ENCODE results near the gene MFSD12.

MFSD12 gene

GRCh38 chr19:3605770-3606169 is 48.4 kb upstream of the MFSD12 start:
- Histone ChIP-seq H3K4me1 (ENCODE audit: low read length) (peaks cover 11% of the 10 kb centered on the region; the same call in 1 of the 2 replicates), H3K27me3 (replicated peaks; ENCODE audit: insufficient read depth, low read length) (peaks cover 25% of the 10 kb centered on the region), H3K4me3 (ENCODE audit: low read length) (peak overlapping the region; percentile 36), H3F3A (ENCODE audit: insufficient read depth, low read length) (peaks cover 6% of the 10 kb centered on the region; the same call in 1 of the 2 replicates), H3K9ac (ENCODE audit: low read length) (peak overlapping the region; percentile 15; the same call in 1 of the 2 replicates), H3K27ac (ENCODE audit: low read length) (no peak overlapping the region), H3K4me2 (ENCODE audit: low read depth, low read length) (peak overlapping the region; percentile 74), H3K9me2 (replicated peaks; ENCODE audit: insufficient read depth, low read length) (no peaks in the 10 kb centered on the region), H2AFZ (ENCODE audit: low read length) (peak overlapping the region; percentile 72), H3K9me3 (replicated peaks; ENCODE audit: insufficient read depth, low read length) (no peaks in the 10 kb centered on the region), H3K36me3 (replicated peaks; ENCODE audit: insufficient read depth, low read length) (no peaks in the 10 kb centered on the region), H3K79me2 (ENCODE audit: low read length) (no peaks in the 10 kb centered on the region), H4K20me1 (ENCODE audit: insufficient read depth, low read length) (no peaks in the 10 kb centered on the region)
- TF ChIP-seq, protein P1, sequence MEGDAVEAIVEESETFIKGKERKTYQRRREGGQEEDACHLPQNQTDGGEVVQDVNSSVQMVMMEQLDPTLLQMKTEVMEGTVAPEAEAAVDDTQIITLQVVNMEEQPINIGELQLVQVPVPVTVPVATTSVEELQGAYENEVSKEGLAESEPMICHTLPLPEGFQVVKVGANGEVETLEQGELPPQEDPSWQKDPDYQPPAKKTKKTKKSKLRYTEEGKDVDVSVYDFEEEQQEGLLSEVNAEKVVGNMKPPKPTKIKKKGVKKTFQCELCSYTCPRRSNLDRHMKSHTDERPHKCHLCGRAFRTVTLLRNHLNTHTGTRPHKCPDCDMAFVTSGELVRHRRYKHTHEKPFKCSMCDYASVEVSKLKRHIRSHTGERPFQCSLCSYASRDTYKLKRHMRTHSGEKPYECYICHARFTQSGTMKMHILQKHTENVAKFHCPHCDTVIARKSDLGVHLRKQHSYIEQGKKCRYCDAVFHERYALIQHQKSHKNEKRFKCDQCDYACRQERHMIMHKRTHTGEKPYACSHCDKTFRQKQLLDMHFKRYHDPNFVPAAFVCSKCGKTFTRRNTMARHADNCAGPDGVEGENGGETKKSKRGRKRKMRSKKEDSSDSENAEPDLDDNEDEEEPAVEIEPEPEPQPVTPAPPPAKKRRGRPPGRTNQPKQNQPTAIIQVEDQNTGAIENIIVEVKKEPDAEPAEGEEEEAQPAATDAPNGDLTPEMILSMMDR (IDR thresholded peaks at IDR 0.05; ENCODE audit: low read length) = no peak
- TF ChIP-seq EZH2 (optimal IDR thresholded peaks at IDR 0.05; ENCODE audit: low read depth, low read length) = no peak
- TF ChIP-seq EZH2phosphoT487 (IDR thresholded peaks at IDR 0.05; ENCODE audit: low read length) = no peak
- DNase-seq = no peak

GRCh38 chr19:3605361-3605760 is 48.0 kb upstream of the MFSD12 start:
- TF ChIP-seq EZH2 (optimal IDR thresholded peaks at IDR 0.05; ENCODE audit: low read depth, low read length) (no peak), EZH2phosphoT487 (IDR thresholded peaks at IDR 0.05; ENCODE audit: low read length) (no peak)
- TF ChIP-seq, protein P1 (IDR thresholded peaks at IDR 0.05; ENCODE audit: low read length) = no peak
- H3F3A ChIP-seq (ENCODE audit: insufficient read depth, low read length) = peaks cover 6% of the 10 kb centered on the region; the same call in 1 of the 2 replicates
- no peak overlapping the region for H3K9ac ChIP-seq (ENCODE audit: low read length)
- H3K27ac ChIP-seq (ENCODE audit: low read length) = no peak overlapping the region
- H3K4me3 ChIP-seq (ENCODE audit: low read length) = no peak overlapping the region
- H3K9me3 ChIP-seq (replicated peaks; ENCODE audit: insufficient read depth, low read length) = no peaks in the 10 kb centered on the region
- H3K36me3 ChIP-seq (replicated peaks; ENCODE audit: insufficient read depth, low read length) = no peaks in the 10 kb centered on the region
- H3K4me1 ChIP-seq (ENCODE audit: low read length) = peaks cover 11% of the 10 kb centered on the region; the same call in 1 of the 2 replicates
- H3K27me3 ChIP-seq (replicated peaks; ENCODE audit: insufficient read depth, low read length) = peaks cover 29% of the 10 kb centered on the region
- H3K4me2 ChIP-seq (ENCODE audit: low read depth, low read length) = no peak overlapping the region
- no peaks in the 10 kb centered on the region for H3K9me2 ChIP-seq (replicated peaks; ENCODE audit: insufficient read depth, low read length)
- no peaks in the 10 kb centered on the region for H3K79me2 ChIP-seq (ENCODE audit: low read length)
- no peak for DNase-seq
- H4K20me1 ChIP-seq (ENCODE audit: insufficient read depth, low read length) = no peaks in the 10 kb centered on the region
- no peak overlapping the region for H2AFZ ChIP-seq (ENCODE audit: low read length)

DNA sequence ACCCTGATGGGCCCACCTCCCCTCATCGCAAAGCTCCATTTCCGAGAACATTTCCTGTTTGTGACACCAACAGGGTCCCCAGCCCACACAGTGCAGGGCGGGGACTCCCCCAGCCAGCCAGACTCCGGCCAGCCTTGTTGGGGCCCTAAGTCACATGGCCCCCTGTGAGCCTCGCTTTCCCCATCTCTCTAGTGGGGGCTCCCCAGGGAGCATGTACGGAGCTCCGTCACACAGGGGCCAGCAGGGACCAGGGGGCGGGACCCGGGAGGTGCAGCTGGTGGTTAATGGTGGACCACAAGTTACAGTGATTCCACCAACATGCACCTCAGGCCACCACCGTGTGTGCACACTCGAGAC is 47.6 kb upstream of the MFSD12 start:
- Histone ChIP-seq H3K4me2 (ENCODE audit: low read depth, low read length) (no peak overlapping the region), H3K79me2 (ENCODE audit: low read length) (no peaks in the 10 kb centered on the region), H3K27ac (ENCODE audit: low read length) (no peak overlapping the region), H3K9ac (ENCODE audit: low read length) (no peak overlapping the region), H3F3A (ENCODE audit: insufficient read depth, low read length) (peaks cover 6% of the 10 kb centered on the region; the same call in 1 of the 2 replicates), H3K4me1 (ENCODE audit: low read length) (peaks cover 11% of the 10 kb centered on the region; the same call in 1 of the 2 replicates), H3K9me2 (replicated peaks; ENCODE audit: insufficient read depth, low read length) (no peaks in the 10 kb centered on the region), H2AFZ (ENCODE audit: low read length) (no peak overlapping the region), H3K9me3 (replicated peaks; ENCODE audit: insufficient read depth, low read length) (no peaks in the 10 kb centered on the region), H3K4me3 (ENCODE audit: low read length) (no peak overlapping the region), H3K27me3 (replicated peaks; ENCODE audit: insufficient read depth, low read length) (peaks cover 29% of the 10 kb centered on the region), H4K20me1 (ENCODE audit: insufficient read depth, low read length) (no peaks in the 10 kb centered on the region), H3K36me3 (replicated peaks; ENCODE audit: insufficient read depth, low read length) (no peaks in the 10 kb centered on the region)
- no peak for TF ChIP-seq EZH2phosphoT487 (IDR thresholded peaks at IDR 0.05; ENCODE audit: low read length)
- no peak for TF ChIP-seq EZH2 (optimal IDR thresholded peaks at IDR 0.05; ENCODE audit: low read depth, low read length)
- TF ChIP-seq, protein P1 (IDR thresholded peaks at IDR 0.05; ENCODE audit: low read length) = no peak
- DNase-seq = no peak

All from MM.1S (cell line).